SU-DHL-6 (cell line): ENCODE data around the gene S100B.

Experiments
- H2AFZ ChIP-seq: fragments of 200-600 bp; sonication (generic); 2 replicates; pipeline ENCODE4 v1.6.1; 2014; ENCODE audit warnings: low read depth, mild to moderate bottlenecking, moderate library complexity, mixed read lengths, antibody characterized with exemption, low read length; ENCODE audit not compliant: severe bottlenecking
- H3F3A ChIP-seq: fragments of 200-600 bp; shearing (Covaris generic); 2 replicates; pipeline ENCODE4 v1.6.0; 2016; ENCODE audit warnings: antibody characterized with exemption, mild to moderate bottlenecking; ENCODE audit not compliant: insufficient read depth
- H3K27ac ChIP-seq: fragments of 200-600 bp; sonication (generic); 2 replicates; pipeline ENCODE4 v1.5.1; 2016; ENCODE audit warnings: low read depth, mild to moderate bottlenecking, low read length, moderate library complexity, mixed read lengths
- H3K27me3 ChIP-seq: fragments of 200-600 bp; sonication (generic), shearing (Covaris generic); 2 replicates; pipeline ENCODE4 v1.6.0; 2014; ENCODE audit warnings: mild to moderate bottlenecking, low read length
- H3K36me3 ChIP-seq: fragments of 200-600 bp; sonication (generic); 2 replicates; pipeline ENCODE4 v1.6.1; 2014; ENCODE audit warnings: mild to moderate bottlenecking, low read length, mixed read lengths
- H3K4me2 ChIP-seq: fragments of 300-600, 200-600 bp; shearing (Covaris generic), sonication (generic); 2 replicates; pipeline ENCODE4 v1.6.0; 2014; ENCODE audit warnings: low read length, low read depth, mild to moderate bottlenecking; ENCODE audit not compliant: poor library complexity, severe bottlenecking
- H3K4me3 ChIP-seq: fragments of 200-600 bp; sonication (generic); 2 replicates; pipeline ENCODE4 v1.5.1; 2014; ENCODE audit warnings: antibody characterized with exemption, low read length, mild to moderate bottlenecking, mixed read lengths; ENCODE audit not compliant: insufficient read depth, poor library complexity, severe bottlenecking
- H3K79me2 ChIP-seq: fragments of 200-600 bp; sonication (generic); 2 replicates; pipeline ENCODE4 v1.6.1; 2014; ENCODE audit warnings: mild to moderate bottlenecking, low read length, moderate library complexity; ENCODE audit not compliant: insufficient read depth
- H3K9ac ChIP-seq: fragments of 200-600 bp; sonication (generic); 2 replicates; pipeline ENCODE4 v1.7.0; 2014; ENCODE audit warnings: mild to moderate bottlenecking, low read length
- H3K9me2 ChIP-seq: fragments of 200-600 bp; sonication (generic); replicated peaks from 2 replicates; pipeline ENCODE4 v1.6.1; 2014; ENCODE audit warnings: low read length; ENCODE audit not compliant: insufficient read depth
- H3K9me3 ChIP-seq: fragments of 200-600 bp; sonication (generic); 2 replicates; pipeline ENCODE4 v1.6.1; 2014; ENCODE audit warnings: low read length, mixed read lengths; ENCODE audit not compliant: insufficient read depth
- H4K20me1 ChIP-seq: fragments of 200-600 bp; sonication (generic); 2 replicates; pipeline ENCODE4 v1.6.1; 2014; ENCODE audit warnings: low read depth, mild to moderate bottlenecking, antibody characterized with exemption, low read length, moderate library complexity, mixed read lengths
- EZH2phosphoT487 ChIP-seq: fragments of 200-600 bp; sonication (generic), shearing (Covaris generic); conservative IDR thresholded peaks from 2 replicates; pipeline ENCODE4 v1.6.1; 2018; ENCODE audit warnings: mild to moderate bottlenecking, antibody characterized with exemption, low read length, moderate library complexity, mixed read lengths
- TF ChIP-seq, protein P1 (sequence below): fragments of 200-600 bp; sonication (generic); IDR thresholded peaks from one replicate; pipeline ENCODE4 v1.5.1; 2017; ENCODE audit warnings: antibody characterized with exemption, mild to moderate bottlenecking, low read length, moderate library complexity; ENCODE audit not compliant: insufficient read depth, poor library complexity, severe bottlenecking

The S100B gene

DNA sequence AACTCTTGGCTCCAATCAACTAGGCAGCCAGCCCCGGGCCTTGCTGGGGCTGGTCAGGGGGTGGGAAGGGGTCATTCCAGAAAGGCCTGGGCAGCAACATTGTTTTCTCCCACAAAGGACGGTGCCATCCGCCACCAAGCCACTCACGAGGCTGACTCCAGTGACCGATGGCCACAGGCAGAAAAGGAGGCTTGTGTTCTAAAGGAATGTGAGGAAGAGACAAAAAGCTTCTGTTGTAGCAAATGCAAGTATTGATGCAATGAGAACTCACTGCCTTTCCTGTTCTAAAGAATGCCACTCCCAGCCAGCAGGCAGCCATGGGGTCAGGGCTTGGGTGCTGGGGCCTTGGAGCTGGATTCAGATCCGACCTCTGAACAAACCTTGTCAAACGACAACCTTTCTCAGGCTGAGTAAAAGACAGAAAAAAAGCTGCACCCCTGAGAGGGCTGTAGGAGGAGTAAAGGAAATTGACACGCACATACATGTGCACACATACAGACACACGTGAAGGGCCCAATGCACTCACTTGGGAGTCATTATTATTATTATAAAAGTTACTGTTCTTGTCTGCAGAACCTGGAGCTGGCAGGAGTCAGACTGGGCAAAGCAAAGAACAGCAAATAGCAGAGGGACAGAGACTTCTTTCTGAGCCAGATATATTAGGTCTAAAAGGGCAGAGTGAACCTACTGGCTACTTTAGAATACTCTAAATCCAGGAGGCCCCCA lies 16.7 kb upstream of the S100B start:
- Histone ChIP-seq H3K36me3 (no peaks in the 10 kb centered on the region), H3K4me3 (no peak overlapping the region), H3K9me3 (peaks cover 12% of the 10 kb centered on the region; the same call in 1 of the 2 replicates), H3K27me3 (no peaks in the 10 kb centered on the region), H3K79me2 (no peaks in the 10 kb centered on the region), H3K4me2 (no peak overlapping the region), H3F3A (no peaks in the 10 kb centered on the region), H2AFZ (no peak overlapping the region), H3K9me2 (no peaks in the 10 kb centered on the region), H3K9ac (no peak overlapping the region), H4K20me1 (no peaks in the 10 kb centered on the region), H3K27ac (no peak overlapping the region)
- TF ChIP-seq, protein P1, sequence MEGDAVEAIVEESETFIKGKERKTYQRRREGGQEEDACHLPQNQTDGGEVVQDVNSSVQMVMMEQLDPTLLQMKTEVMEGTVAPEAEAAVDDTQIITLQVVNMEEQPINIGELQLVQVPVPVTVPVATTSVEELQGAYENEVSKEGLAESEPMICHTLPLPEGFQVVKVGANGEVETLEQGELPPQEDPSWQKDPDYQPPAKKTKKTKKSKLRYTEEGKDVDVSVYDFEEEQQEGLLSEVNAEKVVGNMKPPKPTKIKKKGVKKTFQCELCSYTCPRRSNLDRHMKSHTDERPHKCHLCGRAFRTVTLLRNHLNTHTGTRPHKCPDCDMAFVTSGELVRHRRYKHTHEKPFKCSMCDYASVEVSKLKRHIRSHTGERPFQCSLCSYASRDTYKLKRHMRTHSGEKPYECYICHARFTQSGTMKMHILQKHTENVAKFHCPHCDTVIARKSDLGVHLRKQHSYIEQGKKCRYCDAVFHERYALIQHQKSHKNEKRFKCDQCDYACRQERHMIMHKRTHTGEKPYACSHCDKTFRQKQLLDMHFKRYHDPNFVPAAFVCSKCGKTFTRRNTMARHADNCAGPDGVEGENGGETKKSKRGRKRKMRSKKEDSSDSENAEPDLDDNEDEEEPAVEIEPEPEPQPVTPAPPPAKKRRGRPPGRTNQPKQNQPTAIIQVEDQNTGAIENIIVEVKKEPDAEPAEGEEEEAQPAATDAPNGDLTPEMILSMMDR = no peak
- TF ChIP-seq EZH2phosphoT487 = no peak

- H3K4me2 ChIP-seq = no peak overlapping the region
Measured at GRCh38 chr21:46620846-46621245, 16.0 kb upstream of the S100B start.

DNA sequence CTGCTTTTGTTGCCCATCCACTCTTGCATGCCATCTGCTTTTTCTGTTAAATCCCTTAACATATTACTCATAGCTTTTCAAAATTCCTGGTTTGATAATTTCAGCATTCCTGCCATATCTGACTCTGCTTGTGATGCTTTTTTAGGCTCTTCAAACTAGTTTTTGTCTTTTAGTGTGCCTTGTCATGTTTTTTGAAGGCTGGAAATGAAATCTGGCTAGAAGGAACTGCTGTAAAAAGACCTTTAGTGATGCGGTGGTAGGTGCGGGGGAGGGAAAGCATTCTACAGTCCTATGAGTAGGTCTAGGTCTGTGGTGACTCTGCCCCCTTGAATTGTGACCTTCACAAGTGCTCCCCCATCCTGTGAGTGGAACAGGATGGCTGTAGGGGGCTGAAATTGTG lies 15.0 kb upstream of the S100B start:
- TF ChIP-seq, protein P1 = no peak
- TF ChIP-seq EZH2phosphoT487 = no peak
- Histone ChIP-seq H2AFZ (no peak overlapping the region), H4K20me1 (no peaks in the 10 kb centered on the region), H3K4me2 (no peak overlapping the region), H3K9me3 (no peaks in the 10 kb centered on the region), H3K4me3 (no peak overlapping the region), H3K27ac (no peak overlapping the region), H3K79me2 (no peaks in the 10 kb centered on the region), H3K36me3 (no peaks in the 10 kb centered on the region), H3K9ac (no peak overlapping the region), H3K27me3 (no peaks in the 10 kb centered on the region), H3K9me2 (no peaks in the 10 kb centered on the region), H3F3A (no peaks in the 10 kb centered on the region)

More at GRCh38 chr21:46620846-46621245, 16.0 kb upstream of the S100B start:
- Histone ChIP-seq H3K27me3 (no peaks in the 10 kb centered on the region), H3K79me2 (no peaks in the 10 kb centered on the region), H2AFZ (no peak overlapping the region), H3K4me3 (no peak overlapping the region), H3K36me3 (no peaks in the 10 kb centered on the region), H3F3A (no peaks in the 10 kb centered on the region), H4K20me1 (no peaks in the 10 kb centered on the region), H3K9ac (no peak overlapping the region), H3K9me2 (no peaks in the 10 kb centered on the region), H3K9me3 (peaks cover 9% of the 10 kb centered on the region; the same call in 1 of the 2 replicates), H3K27ac (no peak overlapping the region)
- TF ChIP-seq EZH2phosphoT487 = no peak
- TF ChIP-seq, protein P1 = no peak
